Subcutaneous adipose tissue (tissue), 4 donors: ENCODE measurements around the gene COPS4. TPM values are rescaled to one million over a fixed set of nuclear protein-coding genes. Genes with fewer than 3 reads are reported as not detected.

Source experiments
- CTCF ChIP-seq: fragments of 450-650 bp; IDR thresholded peaks from one replicate; pipeline ENCODE4 v1.5.1; 2016; ENCODE audit warnings: low read depth, mild to moderate bottlenecking, control low read depth, antibody characterized with exemption, moderate library complexity
- small RNA-seq: library from RNA; depleted of rRNA; stranded (forward); fragments of <200 nt; gene quantifications from one replicate; pipeline ENCODE3, GENCODE V24; 2016
- total RNA-seq, 4 donors: library from RNA; depleted of rRNA; stranded (reverse); fragments of >200 nt; gene quantifications; one replicate each; pipeline ENCODE4 v1.1.0, GENCODE V29; 2016

Gene COPS4
- total RNA-seq, 4 donors from 2014 or later = 34.3 to 71.3 (median 60.1) TPM

- no peak for TF ChIP-seq CTCF
These were observed 80.8 kb downstream of the COPS4 start for GRCh38 chr4:83115656-83116285.

- no peak for TF ChIP-seq CTCF
These were observed 83.9 kb downstream of the COPS4 start for GRCh38 chr4:83118869-83119268.

- no peak for TF ChIP-seq CTCF
These were observed 86.3 kb downstream of the COPS4 start for GRCh38 chr4:83121246-83121645.

- TF ChIP-seq CTCF = no peak
These were observed 89.3 kb downstream of the COPS4 start for GRCh38 chr4:83124111-83124780.

Small RNA genes lying within 50 kb of the gene (small RNA-seq; reads per million reads assigned to genes)
- gene RNU6-615P = not detected

Other genes starting within 250 kb of the COPS4 start
- 1 to 10 TPM; 6.2 to 9.2 (median 7.1) TPM for gene SCD5, start 236.4 kb upstream of the COPS4 start, total RNA-seq
- gene SEC31A, start 144.0 kb upstream of the COPS4 start, total RNA-seq = 100 to 1,000 TPM; 178 to 276 (median 203) TPM
- 1 to 10 TPM; 2.1 to 9.0 (median 3.9) TPM for gene THAP9, start 134.4 kb upstream of the COPS4 start, total RNA-seq
- gene LIN54, start 24.4 kb upstream of the COPS4 start, total RNA-seq = 10 to 100 TPM in 1 of 4 donors, 1 to 10 TPM in 3; 6.6 to 12.9 (median 9.9) TPM
- 1 to 10 TPM in 3 of 4 donors, not detected in 1; 1.3 to 3.9 (median 1.5) TPM for gene PLAC8, start 79.5 kb downstream of the COPS4 start, total RNA-seq
- gene COQ2, start 249.6 kb downstream of the COPS4 start, total RNA-seq = 10 to 100 TPM in 2 of 4 donors, 1 to 10 TPM in 2; 6.8 to 13.3 (median 9.3) TPM